DND-41 (cell line): ENCODE results near the gene GRHPR.

ENCODE experiments used
- ATAC-seq: fragments of 200-7000 bp; cut with Tn5 transposase; 3 replicates; pipeline ENCODE4 v1.9.1; 2021; ENCODE audit warnings: low read depth; ENCODE audit not compliant: insufficient read depth
- DNase-seq: peaks from one replicate; pipeline ENCODE4 v3.0.0-alpha.2; 2020
- H2AFZ ChIP-seq: 2 replicates; pipeline ENCODE4 v1.6.0; 2012; ENCODE audit warnings: low read depth, low read length
- H3K27ac ChIP-seq: 2 replicates; pipeline ENCODE4 v1.5.1; 2012; ENCODE audit warnings: low read length, inconsistent platforms
- H3K27me3 ChIP-seq: fragments of 200-600 bp; sonication (generic); 2 replicates; pipeline ENCODE4 v1.6.0; 2012; ENCODE audit warnings: low read length, mild to moderate bottlenecking, inconsistent platforms; ENCODE audit not compliant: insufficient read depth, poor library complexity
- H3K36me3 ChIP-seq: 2 replicates; pipeline ENCODE4 v1.5.1; 2012; ENCODE audit warnings: low read length, inconsistent platforms; ENCODE audit not compliant: insufficient read depth
- H3K4me1 ChIP-seq: 2 replicates; pipeline ENCODE4 v1.5.1; 2012; ENCODE audit warnings: mild to moderate bottlenecking, low read length; ENCODE audit not compliant: insufficient read depth
- H3K4me2 ChIP-seq: 2 replicates; pipeline ENCODE4 v1.6.0; 2012; ENCODE audit warnings: mild to moderate bottlenecking, moderate library complexity, low read length, inconsistent platforms; ENCODE audit not compliant: insufficient read depth
- H3K4me3 ChIP-seq, 2 experiments: fragments of 200-600 bp in 1 of 2; shearing (Covaris generic) in 1 of 2; 2 replicates each; pipeline ENCODE4 v1.5.1; 2012 to 2016; ENCODE audit warnings: inconsistent platforms in 2 of 2, low read length in 2 of 2, mild to moderate bottlenecking in 2 of 2, low read depth in 1 of 2, moderate library complexity in 1 of 2
- H3K79me2 ChIP-seq: 2 replicates; pipeline ENCODE4 v1.6.0; 2012; ENCODE audit warnings: low read length, inconsistent platforms; ENCODE audit not compliant: insufficient read depth
- H3K9ac ChIP-seq: 2 replicates; pipeline ENCODE4 v1.6.0; 2012; ENCODE audit warnings: low read depth, mild to moderate bottlenecking, inconsistent platforms, low read length, moderate library complexity
- H3K9me3 ChIP-seq: 2 replicates; pipeline ENCODE4 v1.5.1; 2012; ENCODE audit warnings: low read length, moderate library complexity, mild to moderate bottlenecking, inconsistent platforms; ENCODE audit not compliant: insufficient read depth, severe bottlenecking
- H4K20me1 ChIP-seq: 2 replicates; pipeline ENCODE4 v1.6.0; 2012; ENCODE audit warnings: low read length; ENCODE audit not compliant: insufficient read depth
- CTCF ChIP-seq: IDR thresholded peaks from 2 replicates; pipeline ENCODE4 v1.5.1; 2012; ENCODE audit warnings: borderline replicate concordance, low read length, moderate library complexity, mild to moderate bottlenecking; ENCODE audit not compliant: poor library complexity, severe bottlenecking; ENCODE audit errors: extremely low read depth
- EZH2 ChIP-seq: IDR thresholded peaks from 3 replicates; pipeline ENCODE4 v1.6.1; 2012; ENCODE audit warnings: borderline replicate concordance, low read depth, mild to moderate bottlenecking, moderate library complexity, low read length, inconsistent platforms; ENCODE audit not compliant: severe bottlenecking

GRHPR gene

GRCh38 chr9:37464006-37464405, 41.5 kb downstream of the GRHPR start:
- no peak overlapping the region for H2AFZ ChIP-seq
- H3K36me3 ChIP-seq, result no peaks in the 10 kb centered on the region; the same call in 1 of the 2 replicates
- peak overlapping the region; percentile 64 to 85 for H3K4me3 ChIP-seq
- no peak for DNase-seq
- H4K20me1 ChIP-seq, result peaks cover 7% of the 10 kb centered on the region; the same call in 1 of the 2 replicates
- ATAC-seq, result no peak
- no peaks in the 10 kb centered on the region for H3K9me3 ChIP-seq
- H3K4me2 ChIP-seq, result peak overlapping the region; percentile 99
- no peak for TF ChIP-seq CTCF
- no peaks in the 10 kb centered on the region for H3K27me3 ChIP-seq
- H3K27ac ChIP-seq, result peak overlapping the region; percentile 89; the same call in 1 of the 2 replicates
- peak overlapping the region; percentile 93 for H3K9ac ChIP-seq
- H3K4me1 ChIP-seq, result peaks cover 39% of the 10 kb centered on the region
- H3K79me2 ChIP-seq, result peaks cover 54% of the 10 kb centered on the region

GRCh38 chr9:37464426-37465248, 42.1 kb downstream of the GRHPR start:
- Histone ChIP-seq H3K9ac (peak overlapping the region; percentile 93), H3K4me3 (peak overlapping the region; percentile 64 to 85), H3K9me3 (no peaks in the 10 kb centered on the region), H3K27me3 (no peaks in the 10 kb centered on the region), H3K4me2 (peak overlapping the region; percentile 99), H3K4me1 (peaks cover 39% of the 10 kb centered on the region), H2AFZ (peak overlapping the region; percentile 86), H4K20me1 (peaks cover 7% of the 10 kb centered on the region; the same call in 1 of the 2 replicates), H3K27ac (peak overlapping the region; percentile 89), H3K36me3 (no peaks in the 10 kb centered on the region; the same call in 1 of the 2 replicates), H3K79me2 (peaks cover 50% of the 10 kb centered on the region)
- no peak for TF ChIP-seq EZH2
- no peak for TF ChIP-seq CTCF
- no peak for DNase-seq
- peak; percentile 48 for ATAC-seq

GRCh38 chr9:37465249-37466036, 42.9 kb downstream of the GRHPR start, which contains the start of gene ZBTB5:
ZBTB5 (minus strand) TSS chr9:37465450; CDS start chr9:37442551, 22,899 bp downstream.
- no peak for TF ChIP-seq EZH2
- no peak for TF ChIP-seq CTCF
- Histone ChIP-seq H3K27me3 (no peaks in the 10 kb centered on the region), H3K4me3 (peak within 1 kb of the TSS; percentile 68 to 85), H2AFZ (peak within 1 kb of the TSS; percentile 98), H3K4me1 (peaks cover 39% of the 10 kb centered on the region), H3K4me2 (peak within 1 kb of the TSS; percentile 99), H3K9ac (peak within 1 kb of the TSS; percentile 93), H3K9me3 (no peaks in the 10 kb centered on the region), H4K20me1 (peaks cover 7% of the 10 kb centered on the region; the same call in 1 of the 2 replicates), H3K36me3 (no peaks in the 10 kb centered on the region; the same call in 1 of the 2 replicates), H3K79me2 (peaks cover 46% of the 10 kb centered on the region), H3K27ac (peak within 1 kb of the TSS; percentile 93)
- DNase-seq (peak; percentile 97), ATAC-seq (peak; percentile 83)
